Activated naive CD4-positive, alpha-beta T cell treated with anti-CD3 and anti-CD28 coated beads, Interleukin-2, amount 50 U/mL, for 72 hours (primary cell): ENCODE results near the gene VKORC1L1. TPM values are rescaled to one million over a fixed set of nuclear protein-coding genes. Genes with fewer than 3 reads are reported as not detected.

Experiments used
- total RNA-seq, 2 donors: library from RNA; stranded (reverse); gene quantifications; one replicate each; pipeline ENCODE4 v1.2.3, GENCODE V29; 2022

The VKORC1L1 gene
- total RNA-seq, 2 donors from 2014 or later: 12.0 to 13.6 TPM

Other genes starting within 250 kb of the VKORC1L1 start
- gene GUSB, start 109.1 kb downstream of the VKORC1L1 start, total RNA-seq: 10 to 100 TPM; 49.3 to 89.6 TPM
- 10 to 100 TPM; 22.6 to 30.7 TPM for gene ASL, start 202.7 kb downstream of the VKORC1L1 start, total RNA-seq
- gene CRCP, start 241.8 kb downstream of the VKORC1L1 start, total RNA-seq: 10 to 100 TPM; 18.9 to 33.9 TPM